Small intestine (tissue), 7 donors: ENCODE results near the gene ERG. TPM values are rescaled to one million over a fixed set of nuclear protein-coding genes. Genes with fewer than 3 reads are reported as not detected.

Experiments
- DNase-seq, 2 donors: peaks; one replicate each; pipeline versions ENCODE4 v3.0.0 to v3.0.0-alpha.2; 2013
- FAIRE-seq: peaks from 2 replicates; lab custom pipeline; 2012; peaks lifted over from hg19 to GRCh38; lab: Jason Lieb, UNC
- H3K27ac ChIP-seq, 3 donors: one replicate each; pipeline ENCODE4 v1.5.1; 2013; ENCODE audit warnings: low read length in 2 of 3, mild to moderate bottlenecking in 2 of 3, control low read depth in 1 of 3, inconsistent platforms in 1 of 3, low read depth in 1 of 3, moderate library complexity in 1 of 3
- H3K27me3 ChIP-seq, 3 donors: one replicate each; pipeline ENCODE4 v1.6.1; 2013; ENCODE audit warnings: low read length in 3 of 3, inconsistent platforms in 1 of 3; ENCODE audit not compliant: control insufficient read depth in 3 of 3, insufficient read depth in 3 of 3
- H3K36me3 ChIP-seq, 3 donors: one replicate each; pipeline ENCODE4 v1.6.1; 2013; ENCODE audit warnings: low read length in 3 of 3, inconsistent platforms in 1 of 3, low read depth in 1 of 3, mild to moderate bottlenecking in 1 of 3, moderate library complexity in 1 of 3; ENCODE audit not compliant: control insufficient read depth in 3 of 3, insufficient read depth in 2 of 3
- H3K4me1 ChIP-seq, 3 donors: one replicate each; pipeline ENCODE4 v1.6.1; 2013; ENCODE audit warnings: low read length in 2 of 3, inconsistent platforms in 1 of 3, low read depth in 1 of 3, mild to moderate bottlenecking in 1 of 3, moderate library complexity in 1 of 3; ENCODE audit not compliant: control insufficient read depth in 3 of 3, insufficient read depth in 2 of 3
- H3K4me3 ChIP-seq, 3 donors: one replicate each; pipeline ENCODE4 v1.5.1; 2013; ENCODE audit warnings: low read length in 3 of 3, control low read depth in 1 of 3, inconsistent platforms in 1 of 3, low read depth in 1 of 3, mild to moderate bottlenecking in 1 of 3, moderate library complexity in 1 of 3
- H3K9me3 ChIP-seq, 2 donors: one replicate each; pipeline ENCODE4 v1.6.1; 2013; ENCODE audit warnings: low read depth in 1 of 2, low read length in 1 of 2; ENCODE audit not compliant: control insufficient read depth in 2 of 2, insufficient read depth in 1 of 2
- WGBS, 3 donors: extraction: QIAGEN DNeasy Blood & Tissue Kit; methylation state at CpG; one replicate each; pipeline ENCODE4 v1.1.7; 2013; 5-methylcytosine and 5-hydroxymethylcytosine counted together
- polyA plus RNA-seq, 4 donors: library from polyadenylated mRNA; stranded (reverse) in 3 of 4; unstranded in 1 of 4; fragments of 200-250 nt in 3 of 4; fragments of 120-200 nt in 1 of 4; gene quantifications; one replicate each; pipeline versions ENCODE4 v1.2.1 to v1.2.3, GENCODE V29; 2013
- donor health status: healthy with polysubstance abuse.
- donor health status: control.
- donor health status: control.
- donor health status: Bipolar disorder and iron deficiency.
- donor health status: healthy.

Gene ERG
- polyA plus RNA-seq, 4 donors, result 0.22 to 10.8 (median 3.4) TPM

DNA sequence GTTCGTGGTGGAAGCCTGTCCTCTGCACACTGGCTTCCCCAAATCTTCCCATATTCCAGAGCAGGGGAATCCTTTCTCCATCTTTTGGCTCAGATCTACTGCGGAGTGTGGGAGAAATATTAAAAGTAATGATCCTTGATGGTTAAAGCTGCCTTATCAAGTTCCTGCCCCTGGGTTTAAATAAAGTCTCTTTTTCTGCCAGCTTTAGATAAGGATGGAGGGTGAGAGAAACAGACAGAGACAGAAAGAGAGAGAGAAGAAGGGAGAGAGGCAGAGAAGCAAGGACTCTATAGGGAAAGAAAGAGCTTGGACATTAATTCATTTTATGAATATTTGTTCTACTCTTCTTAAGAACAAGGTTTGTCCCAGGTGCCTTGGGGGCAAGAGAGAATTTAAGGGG is 143.5 kb downstream of the ERG start:
- WGBS, 3 donors, result 48 to 71% (median 56%) methylated on average over 2 of the region's 2 CpGs
- FAIRE-seq (no peak), DNase-seq (no peak)
- Histone ChIP-seq H3K4me3 (no peak overlapping the region), H3K9me3 (no peaks in the 10 kb centered on the region), H3K4me1 (no peaks in the 10 kb centered on the region), H3K27me3 (no peaks in the 10 kb centered on the region), H3K36me3 (no peaks in the 10 kb centered on the region), H3K27ac (no peak overlapping the region)

DNA sequence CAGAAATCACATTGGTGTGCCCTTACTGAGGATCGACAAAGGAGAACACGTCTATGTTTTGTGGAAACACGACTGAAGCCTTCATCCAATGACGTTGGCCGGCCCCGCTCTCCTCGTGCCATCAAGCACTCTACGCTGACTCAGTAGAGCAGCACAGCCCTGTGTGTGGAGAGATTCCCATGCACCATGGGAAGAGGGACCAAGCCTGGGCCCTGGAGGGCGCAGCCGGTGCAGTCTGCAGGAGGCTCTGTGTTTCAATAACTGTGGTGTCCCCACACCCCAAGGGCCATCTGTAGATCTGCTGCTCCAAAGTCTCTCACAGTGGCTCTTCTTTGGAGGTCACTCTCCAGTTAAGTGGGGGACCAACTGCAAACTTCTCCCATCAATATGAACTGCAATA is 144.0 kb downstream of the ERG start:
- 88 to 93% (median 88%) methylated on average over 10 of the region's 10 CpGs for WGBS, 3 donors
- no peak overlapping the region for H3K4me3 ChIP-seq
- no peaks in the 10 kb centered on the region for H3K36me3 ChIP-seq
- no peaks in the 10 kb centered on the region for H3K4me1 ChIP-seq
- H3K27me3 ChIP-seq, result no peaks in the 10 kb centered on the region
- no peaks in the 10 kb centered on the region for H3K9me3 ChIP-seq
- DNase-seq, result no peak
- no peak overlapping the region for H3K27ac ChIP-seq
- no peak for FAIRE-seq

DNA sequence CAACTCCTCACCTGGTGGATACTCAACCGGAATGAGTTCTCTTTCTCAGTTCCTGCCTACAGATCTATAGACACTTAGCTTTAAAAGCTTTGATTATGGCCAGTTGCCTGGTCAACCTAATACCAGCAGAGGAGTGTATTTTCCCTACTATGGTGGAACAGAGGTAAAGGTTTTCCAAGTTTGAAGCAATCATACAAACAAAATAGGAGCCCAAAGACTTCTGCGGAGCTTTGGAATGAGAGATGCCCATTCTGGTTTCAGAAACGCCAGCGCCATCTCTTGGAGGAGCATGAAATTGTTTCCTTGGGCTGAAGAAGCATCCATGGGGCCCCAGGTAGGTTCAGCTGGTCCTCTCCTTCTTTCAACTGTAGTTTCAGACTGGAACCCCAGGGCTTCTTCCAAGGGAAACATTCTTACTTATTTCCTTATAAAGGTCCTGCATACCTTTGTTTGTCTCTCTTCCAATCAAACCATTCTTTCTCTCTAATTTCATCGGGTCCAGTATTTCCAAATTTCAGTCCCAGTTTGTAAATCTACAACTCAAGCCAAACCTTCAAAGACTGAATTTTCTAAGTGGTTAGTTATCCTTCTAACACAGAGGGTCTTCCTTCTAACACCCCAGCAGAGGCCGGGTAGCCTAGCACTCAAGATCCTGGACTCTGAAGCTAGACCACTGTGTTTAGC is 145.6 kb downstream of the ERG start:
- Histone ChIP-seq H3K27ac (no peak overlapping the region), H3K4me1 (no peaks in the 10 kb centered on the region), H3K4me3 (no peak overlapping the region), H3K27me3 (no peaks in the 10 kb centered on the region), H3K9me3 (no peaks in the 10 kb centered on the region), H3K36me3 (no peaks in the 10 kb centered on the region)
- no peak for FAIRE-seq
- WGBS, 3 donors, result 47 to 49% (median 48%) methylated on average over 6 of the region's 6 CpGs
- DNase-seq, result peak; percentile 11 to 21

- no peaks in the 10 kb centered on the region for H3K36me3 ChIP-seq
- WGBS, 3 donors, result 37 to 45% (median 44%) methylated on average over 10 of the region's 10 CpGs
- H3K27me3 ChIP-seq, result no peaks in the 10 kb centered on the region
- H3K27ac ChIP-seq, result no peak overlapping the region
- FAIRE-seq, result no peak
- no peaks in the 10 kb centered on the region for H3K9me3 ChIP-seq
- no peak for DNase-seq
- no peaks in the 10 kb centered on the region for H3K4me1 ChIP-seq
- H3K4me3 ChIP-seq, result no peak overlapping the region
Observed at GRCh38 chr21:38351961-38352521, 146.2 kb downstream of the ERG start.

DNA sequence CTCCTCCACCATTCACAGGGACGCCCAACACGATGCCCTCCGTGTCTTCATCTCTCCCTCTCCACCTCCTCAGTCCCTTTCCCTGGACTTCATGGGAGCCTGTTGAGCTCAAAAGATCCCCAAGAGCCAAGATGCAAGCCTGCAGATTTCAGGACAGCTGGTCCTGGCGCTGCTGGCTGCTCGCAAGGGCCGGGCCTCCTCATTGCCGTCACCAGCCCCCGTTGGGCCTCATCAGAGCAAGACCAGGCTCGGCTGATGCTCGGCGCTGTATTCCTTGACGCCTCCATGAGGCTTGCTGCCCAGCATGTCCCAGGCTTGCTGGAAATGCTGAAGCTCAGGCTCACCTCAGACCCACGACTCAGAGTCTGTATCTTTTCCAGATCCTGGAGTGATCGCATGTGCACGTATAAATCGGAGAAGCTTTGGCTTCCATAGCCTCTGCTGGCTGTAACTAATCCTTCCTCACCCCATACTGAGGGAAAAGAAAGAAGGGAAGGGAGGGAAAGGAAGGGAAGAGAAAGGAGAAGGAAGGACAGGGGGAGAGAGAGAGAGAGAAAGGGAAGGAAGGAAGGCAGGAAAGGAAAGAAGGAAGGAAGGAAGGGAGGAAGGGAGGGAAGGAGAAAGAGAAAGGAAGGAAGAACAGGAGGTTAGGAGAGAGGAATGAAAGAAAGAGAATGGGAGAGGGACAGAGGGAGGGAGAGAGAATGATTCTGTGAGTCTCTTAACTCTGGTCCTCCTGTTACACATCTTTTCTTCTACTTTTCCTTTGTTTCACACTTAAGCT is 146.9 kb downstream of the ERG start:
- H3K4me1 ChIP-seq, result no peaks in the 10 kb centered on the region
- no peaks in the 10 kb centered on the region for H3K36me3 ChIP-seq
- FAIRE-seq, result no peak
- H3K4me3 ChIP-seq, result no peak overlapping the region
- no peaks in the 10 kb centered on the region for H3K9me3 ChIP-seq
- no peak overlapping the region for H3K27ac ChIP-seq
- WGBS, 3 donors, result 77 to 82% (median 78%) methylated on average over 16 of the region's 16 CpGs
- H3K27me3 ChIP-seq, result no peaks in the 10 kb centered on the region
- no peak for DNase-seq

DNA sequence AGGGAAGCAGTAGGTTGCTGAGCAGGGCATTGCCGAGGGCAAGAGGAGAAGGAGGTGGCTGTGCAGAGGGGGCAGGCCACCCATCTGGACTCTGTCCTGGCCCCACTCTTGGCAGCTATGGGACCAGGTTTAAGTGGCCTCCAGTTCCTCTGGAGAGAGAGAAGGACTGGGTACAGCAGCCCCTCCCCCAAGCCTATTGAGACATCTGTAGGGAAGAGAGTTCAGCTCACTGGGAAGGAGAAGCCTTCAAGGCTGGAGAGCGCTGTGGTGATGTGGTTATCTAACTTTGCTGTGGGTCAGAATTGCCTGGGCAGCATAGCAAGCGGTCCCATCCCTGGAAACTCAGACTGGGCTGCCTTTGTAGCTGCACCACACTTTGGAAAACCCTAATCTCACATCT is 147.6 kb downstream of the ERG start:
- H3K27me3 ChIP-seq, result no peaks in the 10 kb centered on the region
- no peak overlapping the region for H3K27ac ChIP-seq
- FAIRE-seq, result no peak
- H3K4me3 ChIP-seq, result no peak overlapping the region
- no peaks in the 10 kb centered on the region for H3K4me1 ChIP-seq
- 65 to 83% (median 70%) methylated on average over 3 of the region's 3 CpGs for WGBS, 3 donors
- H3K36me3 ChIP-seq, result no peaks in the 10 kb centered on the region
- H3K9me3 ChIP-seq, result no peaks in the 10 kb centered on the region
- DNase-seq, result no peak

DNA sequence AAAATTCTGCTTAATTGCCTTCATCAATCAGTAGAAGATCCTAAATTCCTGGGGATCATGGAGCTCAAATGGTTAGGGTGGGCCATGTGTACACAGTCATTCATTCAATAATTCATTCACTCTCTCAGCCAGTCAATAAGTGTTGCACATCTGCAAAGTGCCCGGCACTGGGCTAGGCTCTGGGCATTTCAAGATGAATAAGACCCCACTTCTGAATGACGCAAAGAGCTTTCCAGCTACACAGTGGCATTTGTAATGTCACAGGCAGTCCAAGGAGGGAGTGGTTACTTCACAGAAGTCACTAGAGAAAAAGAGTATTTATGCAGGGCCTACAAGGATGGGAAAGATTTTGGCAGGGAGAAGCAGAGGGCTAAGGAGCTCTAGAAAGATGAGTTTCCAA is 148.3 kb downstream of the ERG start:
- no peak for FAIRE-seq

DNA sequence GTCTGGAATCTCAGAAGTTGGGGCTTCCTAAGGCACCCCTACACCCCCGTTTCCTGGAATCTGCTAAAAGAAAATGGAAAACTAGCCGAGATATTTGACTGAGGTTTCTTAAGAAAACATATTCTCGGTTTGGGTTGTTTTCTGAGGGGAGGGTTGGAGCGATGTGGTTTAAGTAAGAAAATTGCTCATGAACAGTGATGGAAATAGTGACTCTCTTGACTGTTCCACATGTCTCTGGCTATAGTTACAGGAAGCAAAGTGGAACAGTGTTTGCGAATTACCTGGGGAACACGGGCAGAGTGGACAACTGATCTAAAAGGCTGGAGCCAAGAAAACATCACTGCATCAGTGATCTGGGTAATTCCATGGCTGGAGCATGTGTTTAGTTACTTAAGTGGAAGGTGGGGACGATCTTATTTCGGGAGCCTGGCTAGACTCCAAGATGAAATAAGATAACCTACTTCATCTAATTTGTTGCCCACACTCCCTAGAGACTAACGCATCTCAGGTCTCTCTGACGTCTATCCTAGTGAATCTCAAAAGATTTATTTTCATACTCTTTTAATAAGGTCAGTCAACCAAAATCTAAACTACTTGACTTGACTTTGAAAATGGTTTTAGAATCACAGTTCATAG is 149.0 kb downstream of the ERG start:
- no peak for DNase-seq
- FAIRE-seq, result no peak
- 60 to 65% (median 62%) methylated on average over 10 of the region's 10 CpGs for WGBS, 3 donors
- H3K36me3 ChIP-seq, result no peaks in the 10 kb centered on the region
- H3K27me3 ChIP-seq, result no peaks in the 10 kb centered on the region
- H3K4me1 ChIP-seq, result no peaks in the 10 kb centered on the region
- no peak overlapping the region for H3K4me3 ChIP-seq
- H3K27ac ChIP-seq, result no peak overlapping the region
- H3K9me3 ChIP-seq, result no peaks in the 10 kb centered on the region

More for the DNA sequence above, 148.3 kb downstream of the ERG start:
- no peaks in the 10 kb centered on the region for H3K4me1 ChIP-seq
- WGBS, 3 donors, result 88 to 91% (median 89%) methylated on average over 2 of the region's 2 CpGs
- no peaks in the 10 kb centered on the region for H3K36me3 ChIP-seq
- no peak for DNase-seq
- no peaks in the 10 kb centered on the region for H3K9me3 ChIP-seq
- H3K4me3 ChIP-seq, result no peak overlapping the region
- H3K27me3 ChIP-seq, result no peaks in the 10 kb centered on the region
- no peak overlapping the region for H3K27ac ChIP-seq
